Gastroesophageal sphincter (tissue), 4 donors: ENCODE results near the gene MUC6. TPM values are rescaled to one million over a fixed set of nuclear protein-coding genes. Genes with fewer than 3 reads are reported as not detected.

Experiments
- ATAC-seq: fragments of 150-250 bp; one replicate; pipeline ENCODE4 v1.9.1; 2016; ENCODE audit warnings: mild to moderate bottlenecking, moderate library complexity
- H3K27ac ChIP-seq, 4 donors: fragments of 200-600 bp; sonication (generic) in 3 of 4; 1 replicate in 3 of 4; 2 replicates in 1 of 4; pipeline ENCODE4 v1.5.1; 2016 to 2019
- H3K27me3 ChIP-seq: fragments of 200-600 bp; sonication (generic); one replicate; pipeline ENCODE4 v1.5.1; 2019
- H3K36me3 ChIP-seq, 2 donors: fragments of 200-600 bp; sonication (generic); one replicate each; pipeline ENCODE4 v1.5.1; 2019; ENCODE audit warnings: control low read depth in 1 of 2
- H3K4me1 ChIP-seq, 3 donors: fragments of 200-600 bp; sonication (generic); 1 replicate in 2 of 3; 2 replicates in 1 of 3; pipeline ENCODE4 v1.5.1; 2016 to 2019; ENCODE audit warnings: control low read depth in 2 of 3
- H3K4me3 ChIP-seq, 2 donors: fragments of 200-600 bp; sonication (generic); one replicate each; pipeline ENCODE4 v1.5.1; 2019; ENCODE audit warnings: mild to moderate bottlenecking in 1 of 2, moderate library complexity in 1 of 2
- H3K9me3 ChIP-seq, 3 donors: fragments of 200-600 bp; sonication (generic); one replicate each; pipeline ENCODE4 v1.5.1; 2017 to 2019; ENCODE audit warnings: control low read depth in 2 of 3
- CTCF ChIP-seq, 4 experiments: fragments of 200-600 bp in 2 of 4; fragments of 450-650 bp in 2 of 4; sonication (generic) in 1 of 4; IDR thresholded peaks; one replicate each; pipeline ENCODE4 v1.5.1; 2017 to 2019; ENCODE audit warnings: antibody characterized with exemption in 4 of 4, mild to moderate bottlenecking in 2 of 4, moderate library complexity in 2 of 4
- EP300 ChIP-seq: sonication (generic); formaldehyde crosslinking; IDR thresholded peaks from one replicate; pipeline ENCODE4 v1.6.1; 2017; ENCODE audit warnings: antibody characterized with exemption, mild to moderate bottlenecking
- POLR2A ChIP-seq, 2 donors: fragments of 450-650 bp; IDR thresholded peaks; one replicate each; pipeline ENCODE4 v1.6.1; 2017; ENCODE audit warnings: antibody characterized with exemption in 2 of 2, mild to moderate bottlenecking in 2 of 2, moderate library complexity in 1 of 2
- POLR2AphosphoS5 ChIP-seq: sonication (generic); formaldehyde crosslinking; IDR thresholded peaks from one replicate; pipeline ENCODE4 v1.6.1; 2017; ENCODE audit warnings: antibody characterized with exemption
- WGBS, 2 donors: methylation state at CpG; one replicate each; pipeline ENCODE4 v1.1.5; 2018; ENCODE audit warnings: low coverage in 1 of 2; 5-methylcytosine and 5-hydroxymethylcytosine counted together
- total RNA-seq, 4 donors: library from RNA; depleted of rRNA; stranded (reverse); fragments of >200 nt; gene quantifications; one replicate each; pipeline ENCODE4 v1.1.0, GENCODE V29; 2016

The MUC6 gene
- total RNA-seq, 4 donors from 2014 or later, result 0.77 TPM; not detected in 3

GRCh38 chr11:1077417-1078119 lies 41.0 kb upstream of the MUC6 start:
- ATAC-seq, result no peak
- Histone ChIP-seq H3K4me3 (no peak overlapping the region), H3K27ac (no peak overlapping the region), H3K9me3 (no peaks in the 10 kb centered on the region), H3K4me1 (no peaks in the 10 kb centered on the region), H3K27me3 (peaks cover 63% of the 10 kb centered on the region), H3K36me3 (no peaks in the 10 kb centered on the region)
- TF ChIP-seq POLR2AphosphoS5 (no peak), CTCF (IDR thresholded peaks at IDR 0.05) (no peak), POLR2A (IDR thresholded peaks at IDR 0.05) (no peak), EP300 (no peak)
- WGBS, 2 donors, result no CpG with 5 or more reads among the region's 33 CpGs

GRCh38 chr11:1077033-1077416 lies 40.5 kb upstream of the MUC6 start:
- ATAC-seq, result no peak
- no peak overlapping the region for H3K4me3 ChIP-seq
- H3K27me3 ChIP-seq, result peaks cover 63% of the 10 kb centered on the region
- no peaks in the 10 kb centered on the region for H3K36me3 ChIP-seq
- H3K27ac ChIP-seq, result no peak overlapping the region
- H3K4me1 ChIP-seq, result no peaks in the 10 kb centered on the region
- TF ChIP-seq POLR2A (IDR thresholded peaks at IDR 0.05), result no peak
- no peak for TF ChIP-seq EP300
- no peak for TF ChIP-seq POLR2AphosphoS5
- TF ChIP-seq CTCF (IDR thresholded peaks at IDR 0.05), result no peak
- H3K9me3 ChIP-seq, result no peaks in the 10 kb centered on the region
- WGBS, 2 donors, result no CpG with 5 or more reads among the region's 11 CpGs

GRCh38 chr11:1076061-1076665 lies 39.6 kb upstream of the MUC6 start:
- Histone ChIP-seq H3K27me3 (peaks cover 70% of the 10 kb centered on the region), H3K4me1 (no peaks in the 10 kb centered on the region), H3K4me3 (no peak overlapping the region), H3K9me3 (no peaks in the 10 kb centered on the region), H3K27ac (no peak overlapping the region), H3K36me3 (no peaks in the 10 kb centered on the region)
- no peak for ATAC-seq
- TF ChIP-seq CTCF (IDR thresholded peaks at IDR 0.05) (no peak), EP300 (no peak), POLR2AphosphoS5 (no peak), POLR2A (IDR thresholded peaks at IDR 0.05) (no peak)
- 88% methylated on average over 4 of the region's 18 CpGs; no CpG with 5 or more reads in 1 of the 2 donors for WGBS, 2 donors

GRCh38 chr11:1075341-1075911 lies 38.9 kb upstream of the MUC6 start:
- TF ChIP-seq POLR2AphosphoS5 (no peak), POLR2A (IDR thresholded peaks at IDR 0.05) (no peak), EP300 (no peak), CTCF (IDR thresholded peaks at IDR 0.05) (no peak)
- WGBS, 2 donors, result 84 to 88% methylated on average over 12 to 17 of the region's 28 CpGs
- no peak for ATAC-seq
- no peak overlapping the region for H3K4me3 ChIP-seq
- no peak overlapping the region for H3K27ac ChIP-seq
- no peaks in the 10 kb centered on the region for H3K9me3 ChIP-seq
- peaks cover 77% of the 10 kb centered on the region for H3K27me3 ChIP-seq
- no peaks in the 10 kb centered on the region for H3K4me1 ChIP-seq
- H3K36me3 ChIP-seq, result no peaks in the 10 kb centered on the region
